ENCODE measurements around the gene ANO9.

ANO9 gene

DNA sequence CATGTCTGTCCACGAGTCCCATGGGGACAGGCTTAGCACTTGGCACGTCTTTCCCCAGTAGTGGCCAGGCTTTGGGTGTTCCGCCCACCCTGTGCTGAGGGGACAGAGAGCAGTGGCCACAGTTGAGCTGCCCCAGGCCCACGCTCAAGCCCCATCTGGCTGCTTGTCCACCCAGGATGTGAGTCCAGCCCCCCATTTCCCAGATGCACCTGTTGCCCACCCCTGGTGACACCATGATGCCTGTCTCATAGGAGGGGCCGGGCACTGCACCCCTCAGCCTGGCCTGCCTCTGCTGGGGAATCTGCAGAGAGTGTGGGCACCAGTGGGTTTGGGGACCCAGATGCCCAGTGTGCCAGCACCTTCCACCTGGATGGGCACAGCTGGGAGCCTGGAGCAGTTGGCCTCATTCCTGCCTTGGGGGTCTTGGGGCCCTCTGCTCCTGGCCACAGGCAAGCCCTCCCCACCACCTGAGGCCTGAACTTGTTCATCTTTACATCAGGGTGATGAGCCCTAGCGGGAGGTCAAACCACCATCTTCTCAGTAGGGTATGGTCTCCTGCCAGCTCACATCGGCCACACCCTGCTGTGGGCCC lies 32.7 kb downstream of the ANO9 start:
- Histone ChIP-seq H3K9me3 (no peaks in the 10 kb centered on the region), H3K27me3 (peaks cover 5% of the 10 kb centered on the region), H3K4me1 (ENCODE audit: control insufficient read depth in 1 of 2, insufficient read depth in 1 of 2, low read depth in 1 of 2, low read length in 1 of 2) (peaks cover 10 to 14% of the 10 kb centered on the region in 2 experiments), H3K4me3 (ENCODE audit: low read depth in 1 of 2, low read length in 1 of 2) (no peak overlapping the region), H3K27ac (no peak overlapping the region), H3K36me3 (no peaks in the 10 kb centered on the region)
- TF ChIP-seq, protein P1, sequence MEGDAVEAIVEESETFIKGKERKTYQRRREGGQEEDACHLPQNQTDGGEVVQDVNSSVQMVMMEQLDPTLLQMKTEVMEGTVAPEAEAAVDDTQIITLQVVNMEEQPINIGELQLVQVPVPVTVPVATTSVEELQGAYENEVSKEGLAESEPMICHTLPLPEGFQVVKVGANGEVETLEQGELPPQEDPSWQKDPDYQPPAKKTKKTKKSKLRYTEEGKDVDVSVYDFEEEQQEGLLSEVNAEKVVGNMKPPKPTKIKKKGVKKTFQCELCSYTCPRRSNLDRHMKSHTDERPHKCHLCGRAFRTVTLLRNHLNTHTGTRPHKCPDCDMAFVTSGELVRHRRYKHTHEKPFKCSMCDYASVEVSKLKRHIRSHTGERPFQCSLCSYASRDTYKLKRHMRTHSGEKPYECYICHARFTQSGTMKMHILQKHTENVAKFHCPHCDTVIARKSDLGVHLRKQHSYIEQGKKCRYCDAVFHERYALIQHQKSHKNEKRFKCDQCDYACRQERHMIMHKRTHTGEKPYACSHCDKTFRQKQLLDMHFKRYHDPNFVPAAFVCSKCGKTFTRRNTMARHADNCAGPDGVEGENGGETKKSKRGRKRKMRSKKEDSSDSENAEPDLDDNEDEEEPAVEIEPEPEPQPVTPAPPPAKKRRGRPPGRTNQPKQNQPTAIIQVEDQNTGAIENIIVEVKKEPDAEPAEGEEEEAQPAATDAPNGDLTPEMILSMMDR (IDR thresholded peaks at IDR 0.05), result no peak

DNA sequence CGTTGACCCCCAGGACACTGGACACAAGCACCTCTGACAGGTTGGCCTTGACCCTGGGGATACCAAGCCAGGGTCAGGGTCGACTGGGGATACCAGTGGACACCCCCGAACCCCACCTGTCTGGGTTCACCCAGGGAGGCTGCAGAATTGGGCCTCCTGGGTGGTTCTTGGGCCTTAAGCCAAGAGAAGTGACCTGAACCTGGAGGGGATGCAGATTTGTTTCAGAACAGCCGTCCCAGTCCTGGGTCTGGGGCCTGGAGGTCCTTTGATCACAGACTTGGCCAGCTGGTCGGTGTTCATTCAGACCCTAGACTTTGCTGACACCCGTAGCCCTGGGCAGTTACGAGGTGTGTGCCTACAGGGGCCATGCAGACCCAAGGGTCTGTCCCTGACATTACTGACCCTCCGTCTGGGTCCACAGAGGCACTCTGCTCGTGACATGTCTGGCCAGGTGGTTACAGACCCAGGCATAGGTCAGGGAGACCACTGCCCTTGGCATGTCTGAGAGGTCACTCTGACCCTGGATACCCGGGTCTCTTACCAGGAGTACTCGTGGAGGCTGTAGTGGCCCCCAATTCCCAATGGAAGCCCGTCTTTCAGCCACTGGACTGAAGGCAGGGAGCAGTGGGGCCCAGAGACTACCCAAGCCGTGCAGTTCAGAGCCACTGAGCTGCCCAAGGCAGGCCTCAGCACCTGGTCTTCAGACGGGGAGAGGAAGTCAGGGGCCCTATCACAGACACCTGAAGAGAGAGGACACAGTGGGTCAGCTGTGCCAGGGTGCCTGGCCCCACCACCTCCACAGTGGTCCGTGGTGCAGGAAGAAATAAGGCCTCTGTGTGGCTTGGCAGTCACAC lies 33.4 kb downstream of the ANO9 start:
- H3K36me3 ChIP-seq, result no peaks in the 10 kb centered on the region
- no peaks in the 10 kb centered on the region for H3K9me3 ChIP-seq
- no peak overlapping the region for H3K4me3 ChIP-seq (ENCODE audit: low read depth in 1 of 2, low read length in 1 of 2)
- H3K27ac ChIP-seq, result no peak overlapping the region
- H3K4me1 ChIP-seq (ENCODE audit: control insufficient read depth in 1 of 2, insufficient read depth in 1 of 2, low read depth in 1 of 2, low read length in 1 of 2), result peaks cover 10 to 13% of the 10 kb centered on the region in 2 experiments
- TF ChIP-seq, protein P1 (IDR thresholded peaks at IDR 0.05), result no peak
- H3K27me3 ChIP-seq, result peaks cover 12% of the 10 kb centered on the region

DNA sequence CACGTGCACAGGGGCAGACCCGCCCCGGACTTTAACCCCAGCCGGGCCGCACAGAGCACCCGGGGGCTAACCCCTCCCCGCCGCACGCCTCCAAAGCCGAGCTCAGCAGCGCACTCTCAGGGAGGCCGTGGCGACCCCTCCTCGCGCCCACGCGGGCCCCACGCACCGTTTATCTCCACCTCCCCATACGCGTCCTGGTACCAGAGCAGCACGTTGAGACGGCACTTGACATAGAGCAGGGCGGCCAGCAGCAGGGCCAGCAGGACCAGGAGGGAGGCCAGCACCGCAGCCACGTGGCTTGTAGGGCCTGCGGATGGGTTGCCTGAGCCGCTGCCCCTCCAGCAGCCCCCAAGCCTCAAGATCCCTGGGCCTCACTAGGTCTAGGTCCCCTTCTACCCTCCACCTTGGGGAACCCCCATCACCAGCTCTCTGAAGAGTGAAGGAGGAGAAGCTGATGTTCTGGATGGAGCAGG lies 34.1 kb downstream of the ANO9 start:
- Histone ChIP-seq H3K27me3 (peaks cover 17% of the 10 kb centered on the region), H3K27ac (no peak overlapping the region), H3K9me3 (no peaks in the 10 kb centered on the region), H3K4me3 (ENCODE audit: low read depth in 1 of 2, low read length in 1 of 2) (peak overlapping the region; percentile 37 to 85), H3K4me1 (ENCODE audit: control insufficient read depth in 1 of 2, insufficient read depth in 1 of 2, low read depth in 1 of 2, low read length in 1 of 2) (peaks cover 10 to 13% of the 10 kb centered on the region in 2 experiments), H3K36me3 (no peaks in the 10 kb centered on the region)
- TF ChIP-seq, protein P1 (IDR thresholded peaks at IDR 0.05), result no peak

DNA sequence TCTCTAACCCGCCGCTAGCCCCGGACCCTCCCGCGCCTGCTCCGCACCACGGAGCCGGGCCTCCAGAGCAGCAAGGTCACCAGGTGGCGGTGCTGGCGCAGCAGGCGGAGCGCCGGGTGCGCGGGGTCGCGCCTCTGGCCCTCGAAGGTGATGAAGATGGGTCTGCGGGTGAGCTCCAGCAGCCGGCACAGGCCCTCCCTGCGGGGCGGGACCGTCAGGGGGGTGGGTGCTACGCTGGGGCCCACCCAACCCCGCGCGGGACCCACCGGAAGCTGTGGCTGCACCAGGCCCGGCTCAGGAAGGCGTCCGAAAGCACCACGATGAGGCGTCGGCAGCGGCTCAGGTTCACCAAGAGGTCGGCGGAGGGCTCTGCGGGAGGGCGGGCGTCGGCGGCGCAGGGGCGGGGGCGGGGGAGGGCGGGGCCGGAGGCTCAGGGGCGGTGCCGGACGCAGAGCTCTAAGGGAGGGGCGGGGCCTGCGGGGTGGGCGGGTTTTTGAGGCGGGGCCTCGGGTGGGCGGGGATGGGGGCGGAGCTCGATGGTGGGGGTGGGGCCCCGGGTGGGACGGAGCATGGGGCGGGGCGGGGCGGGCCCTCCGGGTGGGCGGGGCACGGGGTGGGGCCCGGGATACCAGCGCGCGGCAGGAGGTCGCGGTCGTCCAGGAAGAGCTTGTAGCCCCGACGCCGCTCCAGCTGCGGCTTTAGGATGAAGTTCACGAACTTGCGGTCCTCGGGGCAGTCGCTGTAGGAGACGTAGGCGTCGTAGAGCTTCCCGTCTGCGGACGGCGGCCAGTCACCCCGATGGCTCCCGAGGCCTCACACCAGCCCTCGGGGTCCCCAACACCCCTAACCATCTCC lies 34.8 kb downstream of the ANO9 start:
- Histone ChIP-seq H3K4me1 (ENCODE audit: control insufficient read depth in 1 of 2, insufficient read depth in 1 of 2, low read depth in 1 of 2, low read length in 1 of 2) (peaks cover 10 to 13% of the 10 kb centered on the region in 2 experiments), H3K4me3 (ENCODE audit: low read depth in 1 of 2, low read length in 1 of 2) (peak overlapping the region; percentile 69 to 85), H3K9me3 (no peaks in the 10 kb centered on the region), H3K27me3 (peaks cover 17% of the 10 kb centered on the region), H3K36me3 (no peaks in the 10 kb centered on the region), H3K27ac (peak overlapping the region; percentile 62)
- TF ChIP-seq, protein P1 (IDR thresholded peaks at IDR 0.05), result peak; percentile 18
